MV-4-11 (cell line): ENCODE results near the gene LDHAL6B.
"Not testable (repeated sequence)": the region's sequence is repeated elsewhere in the genome, so short reads cannot be mapped to it uniquely, and the experiment has no call there.

Experiments
- DNase-seq: peaks from one replicate; lab custom pipeline; 2025; lab: John Stamatoyannopoulos, UW

LDHAL6B gene

GRCh38 chr15:59206623-59207183, at the start of gene LDHAL6B:
TSS of gene LDHAL6B (plus strand) at chr15:59206843. CDS start at chr15:59206941, 98 bp downstream.
- DNase-seq, result no peak

GRCh38 chr15:59157396-59157795, 49.2 kb upstream of the LDHAL6B start:
- DNase-seq, result no peak

- DNase-seq, result no peak
Measured at GRCh38 chr15:59157840-59158700, 48.6 kb upstream of the LDHAL6B start.

GRCh38 chr15:59158701-59159034, 48.0 kb upstream of the LDHAL6B start:
- DNase-seq, result no peak

- DNase-seq, result no peak
Measured at GRCh38 chr15:59159210-59159609, 47.4 kb upstream of the LDHAL6B start.

- no peak for DNase-seq
Measured at GRCh38 chr15:59160880-59161593, 45.6 kb upstream of the LDHAL6B start.

- DNase-seq, result not testable (repeated sequence)
Measured at GRCh38 chr15:59162080-59162479, 44.6 kb upstream of the LDHAL6B start.

GRCh38 chr15:59165726-59166125, 40.9 kb upstream of the LDHAL6B start:
- peak; percentile 44 for DNase-seq

- DNase-seq, result no peak
Measured at GRCh38 chr15:59166166-59166565, 40.5 kb upstream of the LDHAL6B start.

GRCh38 chr15:59166601-59167265, 39.9 kb upstream of the LDHAL6B start:
- DNase-seq, result no peak

- DNase-seq, result no peak
Measured at GRCh38 chr15:59168536-59168935, 38.1 kb upstream of the LDHAL6B start.

- DNase-seq, result peak; percentile 85
Measured at GRCh38 chr15:59169251-59169708, 37.4 kb upstream of the LDHAL6B start.

- DNase-seq, result no peak
Measured at GRCh38 chr15:59170295-59171066, 36.2 kb upstream of the LDHAL6B start.

GRCh38 chr15:59171067-59171397, 35.6 kb upstream of the LDHAL6B start:
- DNase-seq, result no peak

GRCh38 chr15:59172289-59172901, 34.2 kb upstream of the LDHAL6B start:
- no peak for DNase-seq

GRCh38 chr15:59173194-59173593, 33.4 kb upstream of the LDHAL6B start:
- DNase-seq, result no peak

GRCh38 chr15:59174151-59174834, 32.4 kb upstream of the LDHAL6B start:
- no peak for DNase-seq

GRCh38 chr15:59174835-59175831, 31.5 kb upstream of the LDHAL6B start:
- DNase-seq, result peak; percentile 57

GRCh38 chr15:59176653-59177316, 29.9 kb upstream of the LDHAL6B start:
- DNase-seq, result peak; percentile 74
